Measurements from ENCODE around the gene SPOCK3. TPM values are rescaled to one million over a fixed set of nuclear protein-coding genes. Genes with fewer than 3 reads are reported as not detected.

Gene SPOCK3
- total and polyA plus RNA-seq, 8 donors, result 0.15 to 2.1 (median 0.92) TPM

DNA sequence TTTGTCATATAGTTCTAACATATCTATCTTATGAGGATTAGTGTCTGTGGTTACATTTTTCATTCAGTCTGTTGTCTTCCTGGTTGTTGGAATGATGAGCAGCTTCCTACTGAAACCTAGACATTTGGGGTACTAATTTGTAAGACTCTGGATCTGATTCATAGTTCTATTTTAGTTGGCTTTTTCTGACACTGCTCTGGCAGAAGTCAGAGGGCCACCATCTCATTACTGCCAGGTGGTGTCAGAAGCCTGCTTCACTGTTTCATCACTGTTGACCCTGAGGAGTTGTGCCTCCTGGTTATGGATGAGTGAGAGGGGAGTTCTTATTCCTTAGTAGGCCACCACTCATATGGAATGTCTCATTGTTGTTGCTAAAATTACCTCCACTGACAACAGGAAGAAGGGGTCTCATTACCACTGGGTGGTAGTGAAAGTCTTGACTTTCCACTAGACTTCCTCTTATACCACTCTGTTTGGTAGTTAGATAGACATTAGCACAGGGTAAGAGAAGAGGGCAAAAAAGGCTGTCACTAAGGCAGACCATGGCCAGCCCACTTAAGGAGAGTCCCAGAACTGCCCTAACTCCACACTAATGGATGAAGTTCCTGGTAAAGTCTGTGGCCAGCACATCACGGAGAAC is 395.2 kb downstream of the SPOCK3 start:
- H3K9me3 ChIP-seq, result peaks cover 0 to 30% of the 10 kb centered on the region in 2 donors
- DNase-seq, result no peak
- no peaks in the 10 kb centered on the region for H3K27me3 ChIP-seq
- TF ChIP-seq, protein P1, sequence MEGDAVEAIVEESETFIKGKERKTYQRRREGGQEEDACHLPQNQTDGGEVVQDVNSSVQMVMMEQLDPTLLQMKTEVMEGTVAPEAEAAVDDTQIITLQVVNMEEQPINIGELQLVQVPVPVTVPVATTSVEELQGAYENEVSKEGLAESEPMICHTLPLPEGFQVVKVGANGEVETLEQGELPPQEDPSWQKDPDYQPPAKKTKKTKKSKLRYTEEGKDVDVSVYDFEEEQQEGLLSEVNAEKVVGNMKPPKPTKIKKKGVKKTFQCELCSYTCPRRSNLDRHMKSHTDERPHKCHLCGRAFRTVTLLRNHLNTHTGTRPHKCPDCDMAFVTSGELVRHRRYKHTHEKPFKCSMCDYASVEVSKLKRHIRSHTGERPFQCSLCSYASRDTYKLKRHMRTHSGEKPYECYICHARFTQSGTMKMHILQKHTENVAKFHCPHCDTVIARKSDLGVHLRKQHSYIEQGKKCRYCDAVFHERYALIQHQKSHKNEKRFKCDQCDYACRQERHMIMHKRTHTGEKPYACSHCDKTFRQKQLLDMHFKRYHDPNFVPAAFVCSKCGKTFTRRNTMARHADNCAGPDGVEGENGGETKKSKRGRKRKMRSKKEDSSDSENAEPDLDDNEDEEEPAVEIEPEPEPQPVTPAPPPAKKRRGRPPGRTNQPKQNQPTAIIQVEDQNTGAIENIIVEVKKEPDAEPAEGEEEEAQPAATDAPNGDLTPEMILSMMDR (IDR thresholded peaks at IDR 0.05), result no peak
- H3K4me3 ChIP-seq, result no peak overlapping the region
- no peaks in the 10 kb centered on the region for H3K4me1 ChIP-seq
- intact Hi-C loops (cut with DNase I), result no loop called here
- H3K36me3 ChIP-seq, result no peaks in the 10 kb centered on the region
- H3K27ac ChIP-seq, result no peak overlapping the region
- ATAC-seq, result no peak

DNA sequence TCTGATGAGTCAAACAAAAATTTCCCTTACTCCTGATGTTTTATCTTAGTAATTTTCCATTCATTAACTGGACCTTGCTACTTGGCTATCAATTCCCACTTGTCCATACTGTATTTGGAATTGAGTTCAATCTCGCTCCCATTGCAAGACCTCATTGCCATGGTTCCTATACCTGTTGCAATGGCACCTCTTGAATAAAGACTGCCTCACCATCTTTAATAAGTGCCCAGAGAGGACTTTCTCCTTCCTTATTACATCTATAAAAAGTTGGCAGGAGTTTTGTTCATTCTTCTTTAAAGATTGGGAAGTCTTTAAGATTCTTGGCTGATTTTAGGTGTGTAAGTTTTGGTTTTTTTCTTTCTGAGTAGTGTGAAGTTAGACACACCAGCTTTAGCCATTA is 397.4 kb downstream of the SPOCK3 start:
- DNase-seq, result no peak
- no peak overlapping the region for H3K27ac ChIP-seq
- no peaks in the 10 kb centered on the region for H3K27me3 ChIP-seq
- H3K4me3 ChIP-seq, result no peak overlapping the region
- TF ChIP-seq, protein P1 (IDR thresholded peaks at IDR 0.05), result no peak
- no peak for ATAC-seq
- intact Hi-C loops (cut with DNase I), result no loop called here
- H3K4me1 ChIP-seq, result no peaks in the 10 kb centered on the region
- peaks cover 0 to 24% of the 10 kb centered on the region in 2 donors for H3K9me3 ChIP-seq
- H3K36me3 ChIP-seq, result no peaks in the 10 kb centered on the region

DNA sequence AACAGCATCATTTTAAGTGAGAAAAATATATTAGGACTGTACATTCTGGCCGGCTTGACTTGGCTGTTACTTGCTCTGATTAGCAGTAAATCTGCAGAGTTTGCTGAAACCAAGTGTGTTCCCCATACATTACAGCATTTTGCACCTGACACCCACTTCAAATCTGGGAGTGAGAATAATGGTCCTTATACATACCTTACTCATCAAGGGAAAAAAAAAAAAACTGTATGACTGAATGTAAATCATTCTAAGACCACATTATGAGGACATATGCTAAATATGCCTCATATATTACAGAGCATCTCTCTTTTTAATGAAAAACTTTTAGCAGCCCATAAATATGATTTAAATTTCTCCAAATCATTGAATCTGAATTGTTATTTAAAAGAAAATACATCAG is 406.7 kb downstream of the SPOCK3 start:
- no peak for DNase-seq
- no peaks in the 10 kb centered on the region for H3K4me1 ChIP-seq
- intact Hi-C loops (cut with DNase I), result no loop called here
- H3K27me3 ChIP-seq, result no peaks in the 10 kb centered on the region
- no peak overlapping the region for H3K27ac ChIP-seq
- no peaks in the 10 kb centered on the region for H3K36me3 ChIP-seq
- no peak overlapping the region for H3K4me3 ChIP-seq
- peaks cover 0 to 7% of the 10 kb centered on the region in 2 donors for H3K9me3 ChIP-seq
- ATAC-seq, result no peak
- TF ChIP-seq, protein P1 (IDR thresholded peaks at IDR 0.05), result no peak

DNA sequence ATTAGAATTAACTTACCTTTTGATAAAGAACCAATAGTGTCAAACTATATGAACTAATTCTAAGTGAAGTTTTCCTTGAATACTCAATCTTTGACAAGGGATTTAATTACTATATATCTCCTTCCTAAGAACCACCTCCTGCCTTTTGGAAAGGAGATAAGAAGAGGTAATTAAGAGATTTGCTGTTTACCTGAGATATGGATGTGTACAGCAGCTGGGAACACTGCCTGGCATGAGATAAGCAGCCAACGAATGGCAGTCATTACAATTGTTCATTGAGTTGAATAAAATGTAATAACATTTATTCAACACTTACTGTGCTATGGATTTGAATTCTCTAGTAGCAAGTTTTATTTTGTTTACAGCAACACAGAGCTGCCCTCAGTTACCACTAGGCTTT is 407.1 kb downstream of the SPOCK3 start:
- TF ChIP-seq, protein P1 (IDR thresholded peaks at IDR 0.05), result no peak
- ATAC-seq (no peak), DNase-seq (no peak)
- intact Hi-C loops (cut with DNase I), result no loop called here
- Histone ChIP-seq H3K4me1 (no peaks in the 10 kb centered on the region), H3K27me3 (no peaks in the 10 kb centered on the region), H3K36me3 (no peaks in the 10 kb centered on the region), H3K4me3 (no peak overlapping the region), H3K27ac (no peak overlapping the region), H3K9me3 (peaks cover 0 to 3% of the 10 kb centered on the region in 2 donors)

DNA sequence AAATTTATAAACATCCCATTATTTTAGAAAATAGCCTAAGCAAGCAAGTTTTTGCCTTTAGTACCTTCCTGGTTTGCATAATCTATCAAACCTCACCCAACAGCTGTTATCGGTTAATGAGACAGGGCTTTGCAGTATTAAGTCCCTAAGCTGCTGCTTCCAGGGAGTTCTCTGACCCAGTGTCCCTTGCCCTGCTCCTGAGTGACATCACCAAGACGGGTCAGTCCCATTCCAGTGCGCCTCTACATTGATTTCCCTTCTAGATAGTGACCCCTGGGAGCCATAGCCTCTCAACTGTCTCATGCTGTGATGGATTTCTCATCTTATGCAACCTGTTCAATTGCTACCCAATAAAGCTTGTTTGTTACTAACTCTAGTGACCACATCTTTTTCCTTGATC is 410.4 kb downstream of the SPOCK3 start:
- Histone ChIP-seq H3K9me3 (peaks cover 0 to 5% of the 10 kb centered on the region in 2 donors), H3K27ac (no peak overlapping the region), H3K27me3 (no peaks in the 10 kb centered on the region), H3K4me3 (no peak overlapping the region), H3K36me3 (no peaks in the 10 kb centered on the region), H3K4me1 (no peaks in the 10 kb centered on the region)
- no peak for DNase-seq
- intact Hi-C loops (cut with DNase I), result no loop called here
- ATAC-seq, result no peak
- TF ChIP-seq, protein P1 (IDR thresholded peaks at IDR 0.05), result no peak
